GM21723 (cell line): ENCODE data around the gene UQCRQ.
"Not testable (repeated sequence)": the region's sequence is repeated elsewhere in the genome, so short reads cannot be mapped to it uniquely, and the experiment has no call there.

Source experiments
- ATAC-seq: cut with Tn5 transposase; IDR thresholded peaks from one replicate; pipeline ENCODE4 v1.9.1; 2021; ENCODE audit warnings: mild to moderate bottlenecking, moderate library complexity; ENCODE audit not compliant: unreplicated experiment

The UQCRQ gene

GRCh38 chr5:132831095-132831860 is 35.2 kb upstream of the UQCRQ start:
- no peak for ATAC-seq

GRCh38 chr5:132832612-132833011 is 33.8 kb upstream of the UQCRQ start:
- no peak for ATAC-seq

- no peak for ATAC-seq
Measured at GRCh38 chr5:132834057-132834456, 32.4 kb upstream of the UQCRQ start.

GRCh38 chr5:132836852-132837251 is 29.6 kb upstream of the UQCRQ start:
- ATAC-seq, result no peak

GRCh38 chr5:132837868-132838267 is 28.6 kb upstream of the UQCRQ start:
- ATAC-seq, result no peak

GRCh38 chr5:132838516-132839282 is 27.7 kb upstream of the UQCRQ start:
- no peak for ATAC-seq

GRCh38 chr5:132839426-132840301 is 26.8 kb upstream of the UQCRQ start:
- ATAC-seq, result no peak

GRCh38 chr5:132840313-132840712 is 26.1 kb upstream of the UQCRQ start:
- no peak for ATAC-seq

GRCh38 chr5:132840896-132841295 is 25.5 kb upstream of the UQCRQ start:
- ATAC-seq, result no peak

GRCh38 chr5:132841305-132841704 is 25.1 kb upstream of the UQCRQ start:
- no peak for ATAC-seq

GRCh38 chr5:132848270-132848669 is 18.2 kb upstream of the UQCRQ start:
- no peak for ATAC-seq

GRCh38 chr5:132849347-132849746 is 17.1 kb upstream of the UQCRQ start:
- no peak for ATAC-seq

GRCh38 chr5:132850066-132850465 is 16.4 kb upstream of the UQCRQ start:
- ATAC-seq, result no peak

GRCh38 chr5:132853323-132853722 is 13.1 kb upstream of the UQCRQ start:
- no peak for ATAC-seq

GRCh38 chr5:132853790-132854189 is 12.7 kb upstream of the UQCRQ start:
- no peak for ATAC-seq

GRCh38 chr5:132854301-132854700 is 12.1 kb upstream of the UQCRQ start:
- no peak for ATAC-seq

- ATAC-seq, result not testable (repeated sequence)
Measured at GRCh38 chr5:132854992-132855391, 11.4 kb upstream of the UQCRQ start.

- no peak for ATAC-seq
Measured at GRCh38 chr5:132856011-132856410, 10.4 kb upstream of the UQCRQ start.

- no peak for ATAC-seq
Measured at GRCh38 chr5:132859889-132860437, 6.5 kb upstream of the UQCRQ start.

GRCh38 chr5:132860742-132861141 is 5.7 kb upstream of the UQCRQ start:
- no peak for ATAC-seq
